Stimulated activated naive CD4-positive, alpha-beta T cell treated with Interleukin-2 at 50 U/mL for 16 hours (primary cell): ENCODE measurements around the gene RIPPLY3.
A peak's percentile ranks its signal among the peaks of the same experiment; 100 is the strongest.
"Not testable (repeated sequence)": the region's sequence is repeated elsewhere in the genome, so short reads cannot be mapped to it uniquely, and the experiment has no call there.

Source experiments
- DNase-seq: peaks from one replicate; lab custom pipeline; 2025; lab: John Stamatoyannopoulos, UW

RIPPLY3 gene

DNA sequence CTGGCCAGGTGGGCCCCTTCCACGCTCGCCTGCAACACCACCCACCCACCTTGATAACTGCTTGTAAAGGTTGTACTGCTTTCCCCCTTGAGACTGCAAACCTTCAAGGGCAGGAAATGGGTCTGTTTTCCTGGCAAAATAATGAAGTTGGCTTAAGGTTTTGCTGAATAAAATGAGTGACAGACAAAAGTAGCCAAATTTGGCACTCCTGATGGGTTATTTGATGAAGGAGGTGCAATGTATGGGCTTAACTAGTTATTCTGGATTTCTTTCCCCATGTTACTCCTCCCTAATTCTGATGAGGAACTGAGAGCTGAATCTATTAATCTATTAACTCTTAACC lies 25.5 kb upstream of the RIPPLY3 start:
- DNase-seq = no peak

DNA sequence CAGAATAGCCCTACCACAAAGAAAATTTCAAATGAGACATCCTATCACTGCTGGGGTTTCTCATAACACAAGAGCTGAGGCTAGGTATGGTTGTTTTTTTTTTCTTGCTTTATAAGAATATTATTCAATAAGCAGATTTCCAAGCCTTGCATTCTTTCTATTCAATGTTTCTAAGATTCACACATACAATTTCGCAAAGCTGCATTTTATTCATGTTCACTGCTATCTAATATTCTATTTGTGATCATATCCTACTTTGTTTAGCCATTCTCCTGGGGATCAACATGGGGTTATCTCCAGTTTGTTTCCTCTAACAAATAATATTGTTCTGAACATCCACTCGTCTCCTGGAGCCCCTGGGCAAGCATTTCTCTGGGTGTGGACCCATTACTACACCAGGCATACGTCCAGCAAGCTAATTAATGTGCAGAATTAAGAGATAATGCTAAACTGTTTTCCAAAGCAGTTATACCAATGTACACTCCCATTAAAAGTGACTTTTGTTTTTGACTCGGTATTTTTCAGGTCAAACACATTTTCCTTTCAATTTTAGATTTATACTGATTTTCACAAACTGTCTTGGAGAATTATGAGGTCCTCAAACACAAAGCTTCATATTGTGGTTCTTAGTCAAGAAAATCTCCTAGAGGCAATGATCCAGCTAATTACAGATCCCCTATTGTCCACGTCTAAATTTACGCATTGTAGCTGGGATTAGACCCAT lies 24.4 kb upstream of the RIPPLY3 start:
- DNase-seq = no peak

DNA sequence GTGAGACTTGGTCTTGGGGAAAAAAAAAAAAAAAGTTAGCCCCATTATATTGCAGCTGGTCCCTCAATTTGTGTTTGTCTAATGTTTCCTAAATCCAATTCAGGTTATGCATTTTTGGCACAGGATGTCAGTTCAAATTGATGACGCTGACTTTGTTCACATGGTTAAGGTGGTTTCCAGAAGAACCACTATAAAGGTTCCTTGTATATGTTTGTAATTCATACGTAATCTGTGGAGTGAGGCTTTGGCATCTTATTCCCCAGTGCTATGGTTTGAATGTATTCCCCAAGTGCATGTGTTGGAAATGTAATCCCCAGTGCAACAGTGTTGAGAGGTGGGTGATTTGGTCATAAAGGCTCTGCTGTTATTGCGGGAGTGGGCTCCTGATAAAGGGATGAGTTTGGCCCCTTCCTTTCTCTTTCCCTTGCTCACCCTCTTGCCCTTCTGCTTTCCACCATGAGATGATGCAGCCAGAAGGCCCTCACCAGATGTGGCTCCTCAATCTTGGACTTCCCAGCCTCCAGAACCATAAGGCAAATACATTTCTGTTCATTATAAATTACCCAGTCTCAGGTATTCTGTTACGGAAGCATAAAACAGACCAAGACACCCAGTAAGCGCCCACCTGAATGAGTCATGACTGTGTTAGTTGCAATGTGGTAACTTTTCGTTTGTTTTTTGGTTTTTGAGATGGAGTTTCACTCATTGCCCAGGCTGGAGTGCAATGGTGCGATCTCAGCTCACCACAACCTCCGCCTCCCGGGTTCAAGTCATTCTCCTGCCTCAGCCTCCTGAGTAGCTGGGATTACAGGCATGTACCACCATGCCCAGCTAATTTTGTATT lies 20.5 kb upstream of the RIPPLY3 start:
- DNase-seq = no peak

- DNase-seq = no peak
Measured at GRCh38 chr21:36987845-36988244, 18.7 kb upstream of the RIPPLY3 start.

- no peak for DNase-seq
Measured at GRCh38 chr21:36988536-36988935, 18.0 kb upstream of the RIPPLY3 start.

DNA sequence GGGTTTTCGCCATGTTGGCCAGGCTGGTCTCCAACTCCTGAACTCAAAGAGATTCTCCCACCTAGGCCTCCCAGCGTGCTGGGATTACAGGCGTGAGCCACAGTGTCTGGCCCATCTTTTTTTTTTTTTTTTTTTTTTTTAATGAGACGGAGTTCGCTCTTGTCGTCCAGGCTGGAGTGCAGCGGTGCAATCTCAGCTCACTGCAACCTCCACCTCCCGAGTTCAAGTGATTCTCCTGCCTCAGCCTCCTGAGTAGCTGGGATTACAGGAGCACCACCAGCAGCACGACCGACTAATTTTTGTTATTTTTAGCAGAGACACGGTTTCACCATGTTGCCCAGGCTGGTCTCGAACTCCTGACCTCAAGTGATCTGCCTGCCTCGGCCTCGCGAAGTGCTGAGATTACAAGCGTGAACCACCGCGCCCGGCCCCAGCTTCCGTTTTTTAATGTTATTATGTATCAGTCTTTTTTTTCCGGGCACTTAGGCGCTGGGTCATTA lies 17.3 kb upstream of the RIPPLY3 start:
- DNase-seq = not testable (repeated sequence)

DNA sequence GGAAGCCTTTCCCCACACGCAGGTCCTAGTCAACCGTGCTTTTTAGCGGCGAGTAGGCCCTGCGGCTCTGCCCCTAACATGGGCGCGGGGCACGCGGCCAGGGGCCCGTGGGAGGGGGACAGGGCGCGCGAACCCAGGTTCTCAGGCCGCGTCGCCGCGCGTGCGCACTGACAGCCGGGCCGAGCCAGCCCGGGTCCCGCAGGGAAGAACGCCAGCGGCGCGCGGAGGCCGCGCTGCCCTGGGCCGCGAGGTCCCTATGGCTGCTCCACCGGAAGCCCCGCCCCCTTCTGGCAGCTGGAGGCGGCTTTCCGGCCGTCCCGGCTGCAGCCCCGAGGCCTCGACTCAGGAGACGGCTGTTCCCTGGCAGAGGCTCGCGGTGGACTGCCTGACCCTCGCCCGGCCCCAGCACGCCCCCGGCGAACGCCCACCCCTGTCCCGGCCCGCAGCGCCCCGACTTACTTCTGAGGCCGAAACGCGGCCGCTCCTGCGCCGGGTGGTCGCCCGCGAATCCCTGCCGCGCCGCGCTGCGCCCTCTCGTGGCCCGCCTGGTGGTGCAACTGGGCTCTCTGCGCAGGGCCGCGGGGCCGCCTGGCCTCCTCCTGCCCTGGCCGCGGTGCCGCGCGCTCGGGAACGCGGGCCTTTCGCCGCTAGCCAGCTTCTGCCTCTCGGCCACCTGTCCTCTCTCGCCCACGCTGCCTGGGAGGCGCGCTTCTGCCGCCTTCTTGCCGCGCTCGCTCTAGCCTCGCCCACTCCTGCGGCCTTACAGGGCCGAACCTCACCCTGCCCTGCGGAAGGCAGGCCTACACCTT lies 16.6 kb upstream of the RIPPLY3 start:
- DNase-seq = peak; percentile 84

DNA sequence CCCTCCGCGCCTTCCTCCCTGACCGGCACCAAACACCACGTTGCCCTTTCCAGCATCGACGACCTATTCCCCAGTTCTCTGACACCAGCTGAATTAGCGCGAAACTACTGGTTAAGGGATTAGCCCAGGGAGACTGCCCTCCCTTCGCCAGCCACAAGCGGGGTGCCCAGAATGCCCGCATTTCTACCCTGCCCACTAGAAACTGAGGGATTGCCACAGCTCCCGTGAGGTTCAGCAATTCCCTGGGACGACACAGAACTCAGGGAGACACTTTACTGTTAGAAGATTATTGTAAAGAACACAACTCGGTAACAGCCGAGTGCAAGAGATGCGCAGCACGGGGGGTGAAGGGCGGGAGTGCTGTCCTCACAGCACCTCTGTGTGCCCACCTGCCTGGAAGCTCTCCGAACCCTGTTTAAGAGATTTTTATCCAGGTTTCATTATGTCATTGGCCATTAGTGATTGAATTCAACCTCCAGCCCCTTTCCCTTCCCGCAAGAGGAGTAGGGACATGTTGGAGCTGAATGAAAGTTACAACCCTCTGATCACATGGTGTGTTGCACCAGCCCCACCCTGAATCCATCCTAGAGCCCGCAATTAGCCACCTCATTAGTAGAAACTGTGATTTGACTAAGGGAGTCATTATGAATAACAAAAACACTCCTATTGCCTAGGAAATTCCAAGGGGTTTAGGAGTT lies 15.8 kb upstream of the RIPPLY3 start:
- no peak for DNase-seq

DNA sequence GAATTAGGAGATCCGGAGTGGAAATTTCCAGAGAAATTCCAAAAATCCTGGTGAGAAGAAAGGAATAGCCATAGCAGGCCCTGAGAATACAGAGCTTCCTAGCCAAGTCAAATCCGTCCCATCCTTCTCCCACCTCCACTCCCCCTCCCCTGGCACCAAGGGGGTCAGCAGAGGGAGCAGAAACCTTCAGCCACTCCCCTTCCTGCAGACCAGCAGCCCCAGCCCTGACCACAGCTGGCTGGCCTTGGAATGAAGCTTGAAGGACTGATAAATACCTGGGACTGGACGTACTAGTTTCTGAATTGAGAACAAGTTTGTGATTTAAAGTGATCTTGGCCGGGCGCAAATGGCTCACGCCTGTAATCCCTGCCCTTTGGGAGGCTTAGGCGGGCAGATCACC lies 13.8 kb upstream of the RIPPLY3 start:
- no peak for DNase-seq

DNA sequence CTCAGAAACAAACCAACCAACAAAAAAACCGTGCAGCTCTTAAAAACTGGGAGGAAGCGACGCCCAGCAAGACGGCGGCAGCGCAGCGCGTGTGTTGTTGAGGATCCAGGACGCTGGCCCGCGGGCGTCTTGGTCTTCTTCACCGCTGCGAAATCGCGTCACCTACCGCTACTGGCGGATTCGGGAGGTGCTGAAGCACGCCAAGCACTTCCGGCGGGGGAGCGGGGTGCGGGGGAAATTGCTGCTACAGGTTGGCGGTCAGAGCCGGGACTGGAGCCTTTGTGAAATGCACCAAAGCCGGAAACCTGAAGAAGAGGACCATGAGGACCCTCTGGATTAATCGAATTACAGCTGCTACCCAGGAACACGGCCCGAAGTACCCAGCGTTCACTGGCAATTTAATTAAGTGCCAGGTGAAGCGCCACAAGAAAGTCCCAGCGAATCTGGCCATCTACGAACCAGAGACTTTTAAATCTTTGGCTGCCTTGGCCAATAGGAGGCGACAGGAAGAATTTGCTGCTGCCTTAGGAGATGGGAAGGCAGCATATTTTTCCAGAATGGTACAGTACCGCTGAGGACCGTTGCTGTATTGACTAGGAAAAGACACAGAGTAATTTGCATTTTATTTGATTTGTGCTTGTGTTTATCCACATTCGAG lies 11.9 kb upstream of the RIPPLY3 start:
- peak; percentile 27 for DNase-seq

GRCh38 chr21:36995285-36995684 lies 11.2 kb upstream of the RIPPLY3 start:
- not testable (repeated sequence) for DNase-seq

- DNase-seq = no peak
Measured at GRCh38 chr21:36999131-36999898, 7.2 kb upstream of the RIPPLY3 start.

- no peak for DNase-seq
Measured at GRCh38 chr21:37000381-37000780, 6.1 kb upstream of the RIPPLY3 start.

- no peak for DNase-seq
Measured at GRCh38 chr21:37001441-37001840, 5.1 kb upstream of the RIPPLY3 start.

GRCh38 chr21:37002851-37003250 lies 3.7 kb upstream of the RIPPLY3 start:
- DNase-seq = not testable (repeated sequence)

GRCh38 chr21:37003917-37004316 lies 2.6 kb upstream of the RIPPLY3 start:
- DNase-seq = not testable (repeated sequence)

DNA sequence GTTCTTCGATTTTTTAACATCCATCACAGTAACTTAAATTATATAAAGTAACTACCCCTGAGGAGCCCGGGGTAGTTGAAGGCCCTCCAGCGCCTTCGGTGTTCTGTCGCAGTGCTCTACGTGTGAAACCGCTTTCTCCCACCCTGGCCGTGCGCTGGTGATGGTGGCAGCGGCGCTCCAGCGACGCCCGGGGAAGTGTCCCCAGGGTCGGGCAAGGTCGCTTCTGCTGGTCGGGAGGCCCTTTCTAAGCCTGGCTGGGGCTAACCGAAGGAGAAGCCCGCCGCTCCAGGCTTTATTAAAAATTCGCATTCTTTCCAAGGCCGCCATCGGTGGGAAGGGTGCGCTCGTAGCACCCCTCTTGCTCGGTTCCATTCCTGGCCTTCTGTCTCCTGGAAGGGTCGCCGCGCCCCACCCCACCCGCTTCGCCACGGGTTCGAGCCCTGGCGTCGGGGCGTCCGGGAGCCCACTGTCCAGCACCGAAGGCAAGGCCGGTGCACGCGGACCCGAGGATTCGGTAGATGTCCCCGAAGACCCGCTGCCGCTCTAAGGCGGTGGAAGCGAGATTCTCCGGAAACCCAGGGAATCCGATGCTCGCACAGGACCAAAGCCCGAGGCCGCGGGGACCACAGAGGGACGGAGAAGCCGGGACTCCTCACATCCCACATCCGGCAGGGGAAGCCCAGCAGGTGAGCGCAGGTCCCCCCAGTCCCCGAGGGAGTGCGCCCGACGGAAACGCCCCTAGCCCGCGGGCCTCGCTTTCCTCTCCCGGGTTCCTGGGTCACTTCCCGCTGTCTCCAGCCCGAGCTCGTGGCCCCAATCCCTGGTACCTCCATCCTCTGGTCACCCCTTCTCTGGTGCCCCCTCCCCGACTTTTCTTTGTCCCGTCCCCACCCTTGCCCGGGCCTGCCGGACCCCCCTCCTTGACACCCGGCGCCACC lies 685 bp upstream of the RIPPLY3 start:
- no peak for DNase-seq

- no peak for DNase-seq
Measured at GRCh38 chr21:37008724-37009123, 2.2 kb downstream of the RIPPLY3 start.

DNA sequence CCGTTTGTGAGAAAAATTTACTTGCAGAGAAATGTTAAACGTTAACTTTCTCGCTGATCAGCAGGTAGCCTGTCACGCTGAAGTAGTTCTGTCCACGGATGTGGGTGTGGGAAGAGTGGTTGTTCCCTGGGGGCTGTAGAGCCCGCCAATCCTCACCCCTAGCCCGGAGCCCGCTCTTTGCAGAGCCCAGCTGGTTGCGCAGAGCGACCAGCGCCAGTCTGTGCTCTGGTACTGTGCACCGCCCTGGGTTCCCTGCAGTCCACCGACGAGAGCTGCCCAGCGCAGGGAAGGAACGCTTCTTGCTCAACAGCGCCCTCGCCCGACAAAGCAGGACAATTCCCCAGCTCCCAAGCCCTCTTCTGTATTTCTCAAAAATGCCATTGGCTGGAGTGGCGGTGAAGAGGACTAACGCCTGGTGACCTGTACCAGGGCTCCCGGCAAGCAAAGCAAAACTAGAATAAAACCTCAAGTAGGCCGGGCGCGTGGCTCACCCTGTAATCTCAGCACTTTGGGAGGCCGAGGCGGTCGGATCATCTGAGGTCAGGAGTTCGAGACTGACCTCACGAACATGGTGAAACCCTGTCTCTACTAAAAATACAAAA lies 3.3 kb downstream of the RIPPLY3 start:
- DNase-seq = peak; percentile 68
